Activated CD4-positive, CD25-positive, alpha-beta regulatory T cell treated with anti-CD3 and anti-CD28 coated beads, Interleukin-2, amount 50 U/mL, for 72 hours (primary cell): ENCODE data around the gene TIAM2.
"Not testable (repeated sequence)": the region's sequence is repeated elsewhere in the genome, so short reads cannot be mapped to it uniquely, and the experiment has no call there.

ENCODE experiments used
- DNase-seq: peaks from one replicate; pipeline ENCODE4 v3.0.0; 2021

Gene TIAM2

DNA sequence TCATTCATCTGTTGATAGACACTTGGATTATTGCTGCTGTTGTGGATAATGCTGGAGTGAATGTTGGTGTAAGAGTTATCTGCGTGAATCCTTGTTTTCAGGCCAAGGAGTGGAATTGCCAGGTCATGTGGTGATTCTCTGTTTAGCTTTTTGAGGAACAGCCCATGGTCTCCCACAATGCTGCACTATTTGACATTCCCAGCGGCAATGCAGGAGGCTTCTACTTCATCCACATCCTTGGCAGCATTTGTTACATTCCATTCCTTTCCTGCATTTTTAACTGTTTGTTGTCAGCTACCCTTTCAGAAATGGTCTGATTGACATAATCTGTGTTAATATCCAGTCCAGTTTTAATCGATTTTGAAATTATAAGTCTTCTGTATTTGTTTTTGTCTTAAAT, 217.0 kb downstream of the TIAM2 start:
- DNase-seq = no peak

DNA sequence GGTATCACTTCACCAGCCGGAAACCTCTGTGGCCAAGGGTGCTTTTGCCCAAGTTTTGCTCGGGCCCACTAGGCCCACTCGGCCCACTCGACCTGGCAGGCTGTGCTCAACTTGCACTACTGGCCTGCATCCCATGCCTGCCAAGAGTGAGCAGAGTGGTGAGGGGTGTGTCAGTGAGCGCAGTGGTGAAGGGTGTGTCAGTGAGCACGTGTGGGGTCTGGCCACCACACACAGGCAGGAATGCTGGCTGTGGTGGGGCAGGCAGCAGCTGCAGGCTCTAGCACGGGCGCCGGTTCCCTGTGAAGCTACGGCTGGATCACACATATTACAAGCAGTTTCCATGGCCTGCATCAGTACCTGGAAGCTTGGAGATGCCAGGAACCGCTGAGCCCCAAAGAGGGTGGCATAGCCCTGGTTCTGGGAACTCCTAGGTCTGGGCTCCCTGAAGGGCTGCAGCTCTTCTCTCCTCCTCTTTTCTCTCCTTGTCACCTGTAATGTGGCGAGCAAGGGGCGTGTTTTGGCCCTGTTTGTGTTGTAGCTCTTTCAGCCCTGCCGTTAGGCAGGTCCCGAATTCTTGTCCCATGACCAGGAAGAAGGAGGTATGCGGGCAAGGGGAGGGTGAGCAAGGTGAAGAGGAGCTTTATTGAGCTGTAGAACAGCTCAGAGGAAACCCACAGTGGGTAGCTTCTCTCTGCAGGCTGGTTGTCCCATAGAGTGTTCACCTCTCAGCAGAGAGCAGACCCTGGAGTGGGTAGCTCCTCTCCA, 217.7 kb downstream of the TIAM2 start:
- no peak for DNase-seq

DNA sequence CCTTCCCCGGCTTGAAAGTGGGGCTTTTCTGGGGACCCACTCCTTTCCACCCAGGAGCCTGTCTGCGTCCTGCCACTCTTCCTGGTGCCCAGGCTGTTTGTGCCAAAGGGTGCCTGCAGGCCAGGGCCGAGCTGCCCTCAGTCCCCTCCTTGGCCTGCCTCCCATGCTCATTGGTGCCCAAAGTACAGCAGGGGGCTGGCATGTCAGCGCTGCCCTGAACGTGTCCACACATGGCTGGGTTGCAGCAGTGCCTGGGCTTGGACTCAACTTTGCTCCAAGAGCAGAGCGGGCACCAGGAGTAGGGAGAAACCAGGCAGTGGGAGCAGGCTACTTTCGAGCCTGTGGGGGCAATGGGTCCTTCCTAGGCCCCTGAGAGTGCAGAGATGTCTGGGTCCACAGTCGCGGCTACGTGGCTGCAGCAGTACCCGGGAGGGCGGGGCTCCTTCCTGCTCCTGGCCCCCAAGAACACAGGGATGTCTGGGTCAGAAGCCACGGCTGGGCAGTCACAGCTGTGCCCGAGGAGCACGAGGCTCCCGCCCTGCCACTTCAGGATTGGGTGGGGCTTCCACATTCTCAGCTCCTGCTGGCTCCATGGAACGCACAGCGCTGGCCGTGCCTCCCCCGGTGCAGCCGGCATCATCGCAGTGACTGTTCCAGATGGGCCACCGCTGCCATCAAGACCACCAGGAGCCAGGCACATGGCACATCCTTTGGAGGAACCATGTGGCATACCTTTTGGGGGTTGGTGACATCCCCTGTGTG, 218.7 kb downstream of the TIAM2 start:
- no peak for DNase-seq

DNA sequence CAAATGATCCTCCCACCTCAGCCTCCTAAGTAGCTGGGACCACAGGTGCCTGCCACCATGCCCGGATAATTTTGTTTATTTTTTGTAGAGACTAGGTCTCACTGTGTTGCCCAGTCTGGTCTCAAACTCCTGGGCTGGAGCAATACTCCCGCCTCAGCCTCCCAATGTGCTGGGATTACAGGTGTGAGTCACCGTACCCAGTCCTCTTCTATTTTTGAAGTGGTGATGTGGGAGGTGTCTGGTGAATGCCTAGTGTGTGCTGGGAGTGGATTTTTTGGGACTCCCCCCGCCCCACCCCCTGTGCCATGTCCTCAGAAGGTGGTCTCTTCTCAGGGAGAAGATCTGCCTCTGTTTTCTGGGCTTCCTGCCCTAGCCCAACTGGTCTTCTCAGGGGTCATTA, 220.8 kb downstream of the TIAM2 start:
- no peak for DNase-seq

DNA sequence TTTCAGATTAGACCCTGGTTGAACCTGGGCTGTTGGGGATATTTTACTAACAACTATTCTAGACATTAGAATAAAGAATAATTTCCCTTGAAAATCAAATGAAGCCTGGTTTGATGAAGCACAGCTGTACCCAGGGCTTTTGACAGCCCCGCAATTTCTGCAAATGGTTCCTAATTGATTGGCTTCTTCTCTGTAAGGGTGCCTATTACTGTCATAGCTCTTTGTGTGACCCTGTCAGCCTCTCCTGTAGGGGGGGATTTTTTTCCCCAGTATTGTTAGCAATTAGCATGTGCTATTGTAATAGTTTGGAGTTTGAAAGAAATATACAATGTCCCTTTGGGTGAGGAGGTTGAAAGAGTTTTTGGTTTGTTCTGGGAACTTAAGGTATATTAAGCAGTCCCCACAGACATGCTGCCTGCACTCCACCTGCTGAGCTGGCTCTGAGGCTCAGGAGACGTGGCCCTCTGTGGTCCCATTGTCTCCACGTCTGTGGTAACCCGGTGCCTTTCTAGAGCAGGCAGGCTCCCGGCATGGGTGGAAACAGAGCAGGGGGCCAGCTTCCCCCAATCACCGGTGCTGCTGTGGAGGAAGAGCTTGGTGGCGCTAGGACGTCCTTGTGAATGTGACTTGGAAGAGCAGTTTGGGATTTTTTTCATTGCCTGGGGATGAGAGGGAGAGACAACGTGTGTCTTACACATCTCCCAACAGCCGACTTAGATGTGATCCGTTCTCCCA, 221.4 kb downstream of the TIAM2 start:
- DNase-seq = no peak

DNA sequence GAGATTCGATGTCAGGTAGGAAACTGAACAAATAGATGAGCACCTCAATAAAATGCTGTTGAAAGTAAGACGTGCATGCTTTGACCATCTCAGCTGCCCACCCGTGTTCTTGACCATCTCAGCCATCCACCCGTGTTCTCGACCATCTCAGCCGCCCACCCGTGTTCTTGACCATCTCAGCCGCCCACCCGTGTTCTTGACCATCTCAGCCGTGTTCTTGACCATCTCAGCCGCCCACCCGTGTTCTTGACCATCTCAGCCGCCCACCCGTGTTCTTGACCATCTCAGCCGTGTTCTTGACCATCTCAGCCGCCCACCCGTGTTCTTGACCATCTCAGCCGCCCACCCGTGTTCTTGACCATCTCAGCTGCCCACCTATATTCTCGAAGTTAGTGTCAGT, 223.6 kb downstream of the TIAM2 start:
- not testable (repeated sequence) for DNase-seq

DNA sequence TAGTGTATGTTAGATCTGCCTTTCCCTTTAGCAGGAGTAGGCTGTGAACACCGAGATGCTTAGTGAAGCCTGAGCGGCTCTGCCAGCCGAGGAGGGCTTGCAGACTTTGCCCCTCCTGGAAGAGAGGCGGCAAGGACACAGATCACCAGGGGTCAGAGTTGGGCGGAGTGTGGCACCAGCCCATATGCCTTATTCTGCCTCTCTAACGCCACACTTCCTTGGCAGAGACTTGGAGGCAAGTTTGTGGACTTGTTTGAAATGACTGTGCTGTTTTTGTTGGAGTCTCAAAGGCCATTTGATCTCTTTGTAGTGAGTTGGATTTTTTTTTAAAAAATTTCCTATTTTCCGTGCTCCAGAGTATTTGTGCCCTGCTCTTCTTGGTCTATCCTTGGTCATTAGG, 224.2 kb downstream of the TIAM2 start:
- no peak for DNase-seq

DNA sequence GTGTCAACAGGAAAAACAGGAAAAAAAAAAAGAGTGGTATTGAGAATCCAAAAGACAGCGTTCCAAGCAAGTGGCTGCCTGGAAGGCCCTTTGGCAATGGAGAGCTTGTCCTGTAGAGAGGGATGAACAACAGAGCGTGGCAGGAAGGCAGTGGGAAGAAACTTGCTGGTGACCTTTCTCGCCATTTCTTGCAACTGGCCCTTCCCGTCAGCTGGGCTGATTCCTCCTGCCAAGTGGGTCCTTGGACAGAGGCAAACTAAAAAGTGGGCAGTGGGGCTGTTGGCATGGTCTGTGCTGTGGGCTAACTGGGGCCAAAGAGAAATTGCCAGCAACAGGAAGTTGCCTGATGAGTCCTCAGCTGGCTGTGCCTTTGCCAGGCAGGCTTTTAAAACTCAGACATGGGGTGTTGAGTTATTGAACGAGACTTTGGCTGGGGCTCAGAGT, 224.8 kb downstream of the TIAM2 start:
- no peak for DNase-seq

DNA sequence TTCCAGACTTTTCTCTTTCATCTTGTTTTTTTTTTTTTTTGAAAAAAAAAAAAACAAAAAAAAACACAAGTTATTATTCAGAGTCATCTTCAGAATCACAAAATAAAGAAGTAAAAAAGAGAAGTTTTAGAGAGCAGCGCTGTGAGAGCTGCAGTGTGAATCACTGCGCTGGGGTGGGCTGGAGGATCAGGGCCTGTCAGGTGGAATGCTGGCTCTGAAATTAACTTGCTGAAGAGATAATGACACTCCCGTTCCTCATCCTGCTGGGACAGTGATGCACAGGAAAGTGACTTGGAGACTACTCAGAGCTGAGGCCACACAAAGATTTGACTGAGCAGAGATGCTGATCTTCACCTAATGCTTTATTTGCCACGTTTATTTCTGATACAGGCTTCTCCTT, 226.0 kb downstream of the TIAM2 start:
- DNase-seq = no peak

DNA sequence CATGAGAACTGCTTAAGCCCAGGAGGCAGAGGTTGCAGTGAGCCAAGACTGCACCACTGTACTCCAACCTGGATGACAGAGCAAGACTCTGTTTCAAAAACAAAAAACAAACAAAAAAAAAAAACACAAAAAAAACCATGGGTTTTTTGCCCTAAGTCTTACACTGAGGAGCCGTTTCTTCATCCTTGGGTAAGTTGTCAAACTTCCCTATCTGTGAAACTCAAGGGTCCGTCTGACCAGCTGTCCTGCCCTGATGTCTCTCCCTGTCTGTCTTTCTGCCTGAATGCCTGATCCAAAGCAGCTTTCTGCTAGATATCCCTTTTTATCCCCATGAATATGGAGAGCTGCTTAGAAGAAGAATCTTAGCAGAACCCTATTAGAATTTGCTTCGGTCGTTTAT, 227.4 kb downstream of the TIAM2 start:
- no peak for DNase-seq

DNA sequence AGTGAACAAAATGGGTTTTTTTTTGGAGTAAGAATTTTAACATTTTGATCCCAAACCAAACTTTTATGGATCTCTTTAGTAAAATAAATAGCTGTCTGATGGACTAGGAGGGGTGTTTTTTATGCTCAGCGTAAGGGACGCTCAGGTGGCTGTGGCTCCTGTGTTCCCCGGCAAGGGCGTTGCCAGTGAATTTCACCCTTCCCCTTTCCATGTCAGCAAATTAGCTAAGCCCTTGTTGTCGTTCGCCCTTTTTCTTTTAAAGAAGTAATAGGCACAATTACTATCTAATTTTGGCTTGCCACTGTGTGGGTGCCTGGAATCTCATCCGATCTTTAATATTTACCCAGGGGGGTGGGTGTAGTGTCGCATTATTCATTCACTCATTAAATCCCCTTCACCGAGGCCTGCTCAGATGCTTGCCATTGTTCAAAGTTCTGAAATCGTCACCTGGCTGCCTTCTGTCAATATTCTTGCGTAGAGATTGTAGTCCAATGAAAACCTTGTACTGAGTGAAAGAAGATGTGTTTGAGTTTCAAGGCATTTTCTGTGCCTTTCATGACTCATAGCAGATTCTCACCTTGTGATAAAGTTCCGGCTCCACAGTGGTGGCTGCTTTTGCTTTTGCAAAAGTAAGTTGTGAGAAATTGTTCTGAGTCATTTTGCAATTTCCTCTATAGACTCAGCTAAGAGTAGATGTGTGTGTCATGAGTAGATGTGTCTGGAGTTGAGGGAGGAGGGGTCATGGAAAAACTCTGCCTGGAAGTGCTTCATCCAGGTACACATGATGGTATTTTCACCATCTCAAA, 228.7 kb downstream of the TIAM2 start:
- DNase-seq = no peak

DNA sequence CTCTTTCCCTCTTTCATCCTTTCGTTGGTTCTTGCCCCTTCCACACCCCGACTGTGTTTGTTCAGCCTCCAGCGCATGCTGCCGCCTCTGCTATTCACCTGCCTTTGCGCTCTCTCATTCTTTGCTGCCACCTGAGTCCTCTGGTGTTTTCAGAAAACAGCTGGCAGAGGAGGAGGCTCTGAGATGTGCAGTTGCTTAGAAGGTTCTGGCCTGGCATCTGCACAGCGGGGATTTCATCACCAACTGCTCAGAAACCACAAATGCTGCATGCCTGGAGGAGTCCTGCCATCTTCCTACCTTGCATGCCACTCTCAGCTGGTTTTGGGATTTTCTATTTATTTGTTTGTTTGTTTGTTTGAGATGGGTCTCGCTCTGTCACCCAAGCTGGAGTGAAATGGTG, 229.5 kb downstream of the TIAM2 start:
- DNase-seq = no peak

DNA sequence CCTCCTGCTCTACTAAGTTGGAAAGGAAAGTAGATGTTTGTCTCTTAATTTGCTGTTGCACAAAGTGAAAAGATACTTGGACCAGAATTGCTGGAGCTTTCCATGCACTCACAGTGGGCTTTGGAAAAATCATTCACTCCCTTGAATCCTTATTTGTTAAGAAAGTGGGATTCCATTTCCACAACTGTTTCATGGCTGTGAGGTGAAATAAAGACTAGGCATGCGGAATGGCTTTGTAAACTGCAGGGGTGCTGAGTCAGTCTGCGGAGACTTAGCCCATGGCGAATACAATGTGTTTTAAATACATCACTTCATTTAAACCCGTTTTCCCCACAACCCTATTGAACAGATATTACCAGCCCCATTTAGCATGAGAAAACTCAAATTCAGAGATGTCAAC, 231.9 kb downstream of the TIAM2 start:
- no peak for DNase-seq

DNA sequence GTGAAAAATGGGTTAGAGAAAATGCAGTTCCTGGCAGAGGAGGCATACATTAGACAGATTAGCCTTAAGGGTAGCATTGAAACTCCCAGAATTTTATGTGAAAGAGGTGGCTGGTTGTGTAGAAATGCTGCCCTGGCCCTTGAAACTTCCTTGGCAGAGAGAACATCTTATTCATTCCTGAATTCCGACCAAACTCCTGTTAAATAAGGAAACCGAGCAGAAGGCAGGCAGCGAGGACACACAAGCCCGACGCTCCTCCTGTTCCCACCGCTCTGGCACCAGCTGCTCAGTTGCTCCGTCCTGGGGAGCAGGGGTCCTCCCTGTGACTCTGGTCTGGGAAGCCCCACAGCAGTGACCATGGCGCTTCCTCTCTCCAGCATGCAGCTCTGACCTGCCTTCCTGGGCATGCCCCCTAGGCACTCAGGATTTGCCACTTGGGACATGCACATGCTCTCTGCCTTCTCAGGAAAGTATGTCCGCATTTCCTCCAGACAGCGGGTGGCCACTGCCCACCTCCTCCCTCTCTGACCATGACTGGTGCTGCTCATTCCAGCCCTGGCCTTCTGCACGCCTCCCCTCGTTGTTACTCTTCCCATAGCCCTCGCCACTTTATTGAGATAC, 233.5 kb downstream of the TIAM2 start:
- no peak for DNase-seq

DNA sequence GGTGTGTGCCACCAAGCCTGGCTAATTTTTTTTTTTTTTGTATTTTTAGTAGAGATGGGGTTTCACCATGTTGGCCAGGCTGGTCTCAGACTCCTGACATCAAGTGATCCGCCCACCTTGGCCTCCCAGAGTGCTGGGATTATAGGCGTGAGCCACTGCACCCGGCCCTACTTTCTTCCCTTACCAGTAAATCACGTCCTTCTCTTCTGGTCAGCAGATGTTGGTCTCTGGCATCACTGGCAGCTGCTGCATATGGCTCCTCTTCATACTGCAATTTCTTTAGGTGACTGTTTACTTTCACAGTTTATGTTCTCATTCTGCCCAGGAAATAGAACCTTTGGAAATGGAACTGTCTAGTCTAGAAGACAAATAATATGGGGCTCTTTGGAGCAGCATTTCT, 235.9 kb downstream of the TIAM2 start:
- DNase-seq = not testable (repeated sequence)

DNA sequence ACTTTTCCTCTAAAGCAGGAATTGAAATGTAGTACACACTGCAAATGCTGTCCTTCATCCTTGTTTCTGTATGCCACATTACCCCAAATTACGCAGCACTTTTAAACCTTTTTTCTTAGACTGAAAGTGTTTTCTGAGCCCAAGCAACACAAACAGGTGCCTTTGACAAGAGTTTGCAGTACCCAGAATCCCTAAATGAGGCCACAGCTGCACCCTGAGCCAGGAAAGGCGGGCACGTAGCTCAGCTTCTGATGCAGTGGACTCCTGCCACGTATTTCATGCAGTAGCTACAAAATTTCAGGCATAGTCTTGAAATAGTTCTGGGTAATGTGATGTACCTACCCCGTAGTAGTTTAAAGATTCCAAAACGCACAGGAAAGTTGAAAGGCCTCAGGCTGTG, 237.7 kb downstream of the TIAM2 start:
- no peak for DNase-seq

DNA sequence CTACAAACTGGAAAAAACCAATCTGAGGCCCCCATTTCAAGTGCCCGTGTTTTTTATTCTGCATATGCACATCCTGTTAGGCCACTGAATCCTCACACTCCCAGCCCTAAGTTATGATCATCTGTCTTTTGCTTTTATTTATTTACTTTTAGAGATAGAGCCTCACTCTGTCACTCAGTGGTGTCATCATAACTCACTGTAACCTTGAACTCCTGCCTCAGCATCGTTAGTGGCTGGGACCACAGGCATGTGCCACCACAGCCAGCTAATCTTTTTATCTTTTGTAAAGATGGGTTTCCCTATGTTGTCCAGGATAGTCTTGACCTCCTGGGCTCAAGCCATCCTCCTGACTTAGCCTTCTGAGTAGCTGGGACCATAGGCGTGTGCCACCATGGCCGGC, 239.1 kb downstream of the TIAM2 start:
- DNase-seq = no peak

DNA sequence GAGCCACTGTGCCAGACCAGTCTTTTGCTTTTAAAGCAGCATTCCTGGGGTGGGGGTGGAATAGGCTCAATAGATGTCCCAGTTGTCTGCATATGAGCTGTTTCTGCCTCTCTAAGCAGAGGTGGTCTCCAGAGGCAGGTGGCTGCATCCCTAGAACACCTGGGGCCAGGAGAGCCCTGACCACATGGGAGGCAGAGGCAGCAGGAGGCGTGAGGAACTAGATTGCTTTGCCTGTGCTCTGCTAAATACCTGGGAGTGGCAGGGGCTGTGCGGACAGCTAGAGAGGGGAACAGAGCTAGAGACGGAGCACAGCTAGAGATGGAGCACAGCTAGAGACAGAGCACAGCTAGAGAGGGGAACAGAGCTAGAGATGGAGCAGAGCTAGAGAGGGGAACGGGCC, 239.6 kb downstream of the TIAM2 start:
- DNase-seq = no peak

DNA sequence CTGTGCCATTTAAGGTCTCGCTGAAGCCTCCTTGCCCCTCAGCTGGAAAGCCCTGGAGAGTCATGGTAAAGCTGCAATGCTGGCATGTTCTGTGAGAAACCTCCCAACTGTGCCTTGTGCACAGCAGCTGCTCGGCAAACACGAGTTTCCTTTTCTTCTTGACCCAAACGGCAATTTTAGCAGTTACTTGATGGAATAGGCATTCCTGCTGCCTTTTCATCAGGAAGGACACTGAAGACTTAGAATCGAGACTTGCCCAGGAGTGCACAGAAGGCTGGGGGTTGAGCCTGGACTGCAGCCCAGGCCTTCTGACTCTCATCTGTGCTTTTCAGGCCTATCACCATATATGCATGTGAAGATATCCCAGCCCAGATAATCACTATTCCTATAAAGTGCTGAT, 240.0 kb downstream of the TIAM2 start:
- no peak for DNase-seq

DNA sequence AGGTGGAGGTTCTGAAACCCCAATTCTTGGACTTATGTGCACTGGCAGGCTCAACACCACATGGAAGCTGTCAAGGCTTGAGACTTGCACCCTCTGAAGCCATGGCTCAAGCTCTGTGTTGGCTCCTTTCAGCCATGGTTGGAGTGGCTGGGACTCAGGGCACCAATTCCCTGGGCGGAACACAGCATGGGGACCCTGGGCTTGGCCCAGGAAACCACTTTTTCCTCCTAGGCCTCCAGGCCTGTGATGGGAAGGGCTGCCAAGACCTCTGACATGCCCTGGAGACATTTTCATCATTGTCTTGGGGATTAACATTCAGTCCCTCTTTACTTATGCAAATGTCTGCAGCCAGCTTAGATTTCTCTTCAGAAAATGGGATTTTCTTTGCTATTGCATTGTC, 242.5 kb downstream of the TIAM2 start:
- DNase-seq = no peak

DNA sequence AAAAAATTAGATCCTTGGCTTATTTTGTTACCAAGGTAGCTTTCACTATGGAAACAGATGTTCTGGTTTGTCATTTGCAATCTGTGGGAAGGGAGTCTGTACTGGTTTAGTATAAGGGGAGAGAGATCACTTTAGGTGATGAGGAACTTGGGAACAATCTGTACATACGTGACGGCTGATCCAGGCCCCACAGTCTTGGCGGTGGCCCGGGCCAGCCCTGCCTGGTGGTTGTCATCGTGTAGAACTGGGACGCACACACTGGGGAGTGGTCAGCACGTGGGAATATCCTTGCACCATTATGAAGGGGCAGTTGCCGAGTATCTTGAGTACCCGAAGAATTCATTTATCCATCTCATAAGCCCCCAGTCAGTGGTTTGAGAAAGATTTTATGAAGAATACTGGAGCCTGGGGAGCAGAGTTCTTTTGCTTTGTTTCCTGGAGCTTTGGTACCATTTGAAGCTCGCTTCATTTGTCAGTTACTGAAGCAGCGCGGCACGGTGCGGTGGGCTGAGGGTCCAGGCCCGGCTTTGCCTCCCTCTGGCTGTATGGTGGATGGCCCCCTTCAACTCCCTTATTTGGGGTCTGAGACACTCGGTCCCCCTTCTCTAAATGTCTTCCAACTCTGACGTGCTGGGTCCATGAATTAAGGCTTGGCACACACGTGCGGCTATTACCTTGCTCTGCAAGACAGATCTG, 245.9 kb downstream of the TIAM2 start:
- no peak for DNase-seq

DNA sequence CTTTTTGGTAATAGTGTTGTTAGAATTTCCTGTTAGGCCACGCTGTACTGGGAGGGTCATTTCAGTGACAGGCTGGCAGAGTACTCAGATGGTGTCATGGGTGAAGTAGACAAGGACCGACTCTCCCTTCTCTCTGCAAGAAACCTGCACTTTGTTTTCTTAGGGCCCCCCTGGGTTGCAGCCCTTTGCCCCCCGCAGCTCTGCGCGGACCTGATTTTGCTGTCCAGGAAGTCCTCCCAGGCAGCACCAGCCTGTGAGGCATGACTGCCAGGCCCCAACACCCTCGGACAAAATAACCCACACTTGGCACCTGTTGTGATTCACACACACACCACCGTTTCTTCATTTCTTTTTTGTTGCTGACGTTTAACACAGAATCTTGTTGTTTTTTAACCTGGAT, 246.9 kb downstream of the TIAM2 start:
- DNase-seq = no peak
